Breast epithelium (tissue), 3 donors: ENCODE measurements around the gene HES7.

Experiments
- CTCF ChIP-seq, 3 donors: fragments of 450-650 bp; IDR thresholded peaks; one replicate each; pipeline ENCODE4 v1.5.1; 2016 to 2017; ENCODE audit warnings: antibody characterized with exemption in 3 of 3, mild to moderate bottlenecking in 3 of 3, moderate library complexity in 3 of 3
- POLR2AphosphoS5 ChIP-seq, 3 donors: sonication (generic); formaldehyde crosslinking; IDR thresholded peaks; one replicate each; pipeline ENCODE4 v1.6.1; 2017; ENCODE audit warnings: antibody characterized with exemption in 3 of 3

DNA sequence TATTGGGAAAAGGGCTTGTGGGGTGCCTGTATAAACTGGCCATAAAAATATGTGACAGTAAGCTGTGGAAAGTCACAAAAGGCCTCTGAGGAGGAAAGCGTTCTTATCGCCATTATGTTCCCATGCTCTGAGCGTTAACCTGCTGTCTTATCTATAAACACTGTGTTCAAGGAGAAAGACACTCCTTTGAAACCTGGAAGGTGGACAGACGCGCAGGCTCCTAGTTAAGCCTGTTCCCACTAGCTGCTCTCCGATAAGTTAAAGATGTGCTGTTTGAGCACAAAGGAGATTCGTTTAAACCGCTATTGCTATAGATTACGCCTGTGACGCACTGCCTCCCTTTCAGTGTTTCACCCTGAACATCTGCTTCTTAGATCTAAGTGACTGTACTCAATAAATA lies 41.6 kb downstream of the HES7 start:
- TF ChIP-seq CTCF (IDR thresholded peaks at IDR 0.05) (no peak), POLR2AphosphoS5 (IDR thresholded peaks at IDR 0.05) (no peak)
